Memory B cell (primary cell): ENCODE measurements around the gene IGFN1.
A peak's percentile ranks its signal among the peaks of the same experiment; 100 is the strongest.

ENCODE experiments used
- ATAC-seq: fragments of 150-1000 bp; cut with Tn5 transposase; 2 replicates; pipeline ENCODE4 v1.10.0; 2021; ENCODE audit warnings: low read depth, mild to moderate bottlenecking, moderate library complexity
- DNase-seq, 2 donors: peaks; one replicate each; pipeline ENCODE4 v3.0.0; 2022; ENCODE audit warnings: low spot score in 2 of 2
- H3K27ac Mint-ChIP-seq: one replicate; pipeline ENCODE4 v1.8.0; 2022; ENCODE audit warnings: mild to moderate bottlenecking, moderate library complexity, mixed read lengths
- H3K27me3 Mint-ChIP-seq: one replicate; pipeline ENCODE4 v1.8.0; 2022; ENCODE audit warnings: mixed read lengths
- H3K36me3 Mint-ChIP-seq: one replicate; pipeline ENCODE4 v1.8.0; 2022; ENCODE audit warnings: mild to moderate bottlenecking, mixed read lengths
- H3K4me1 Mint-ChIP-seq: one replicate; pipeline ENCODE4 v1.8.0; 2022; ENCODE audit warnings: mixed read lengths
- H3K4me3 Mint-ChIP-seq: one replicate; pipeline ENCODE4 v1.8.0; 2022; ENCODE audit warnings: mild to moderate bottlenecking, moderate library complexity, mixed read lengths
- H3K9me3 Mint-ChIP-seq: one replicate; pipeline ENCODE4 v1.8.0; 2022; ENCODE audit warnings: mixed read lengths

IGFN1 gene

GRCh38 chr1:201212056-201212455, 21.4 kb downstream of the IGFN1 start:
- ATAC-seq (no peak), DNase-seq (no peak)
- Mint-ChIP-seq H3K36me3 (no peaks in the 10 kb centered on the region), H3K4me1 (no peaks in the 10 kb centered on the region), H3K9me3 (no peaks in the 10 kb centered on the region), H3K27me3 (peaks cover 34% of the 10 kb centered on the region), H3K4me3 (no peak overlapping the region), H3K27ac (no peak overlapping the region)

GRCh38 chr1:201212461-201213055, 21.9 kb downstream of the IGFN1 start:
- Mint-ChIP-seq H3K4me3 (no peak overlapping the region), H3K36me3 (no peaks in the 10 kb centered on the region), H3K27ac (no peak overlapping the region), H3K27me3 (peaks cover 31% of the 10 kb centered on the region), H3K4me1 (no peaks in the 10 kb centered on the region), H3K9me3 (no peaks in the 10 kb centered on the region)
- DNase-seq = no peak
- ATAC-seq = no peak

- no peaks in the 10 kb centered on the region for H3K36me3 Mint-ChIP-seq
- no peaks in the 10 kb centered on the region for H3K9me3 Mint-ChIP-seq
- peaks cover 29% of the 10 kb centered on the region for H3K27me3 Mint-ChIP-seq
- H3K4me1 Mint-ChIP-seq = no peaks in the 10 kb centered on the region
- DNase-seq (no peak), ATAC-seq (no peak)
- H3K27ac Mint-ChIP-seq = no peak overlapping the region
- H3K4me3 Mint-ChIP-seq = no peak overlapping the region
Measured at GRCh38 chr1:201213106-201213770, 22.6 kb downstream of the IGFN1 start.

GRCh38 chr1:201213926-201214325, 23.3 kb downstream of the IGFN1 start:
- Mint-ChIP-seq H3K4me3 (no peak overlapping the region), H3K9me3 (no peaks in the 10 kb centered on the region), H3K27me3 (peaks cover 22% of the 10 kb centered on the region), H3K4me1 (no peaks in the 10 kb centered on the region), H3K36me3 (no peaks in the 10 kb centered on the region), H3K27ac (no peak overlapping the region)
- no peak for DNase-seq
- no peak for ATAC-seq

GRCh38 chr1:201214461-201214860, 23.8 kb downstream of the IGFN1 start:
- Mint-ChIP-seq H3K27ac (no peak overlapping the region), H3K27me3 (peaks cover 18% of the 10 kb centered on the region), H3K4me1 (no peaks in the 10 kb centered on the region), H3K4me3 (no peak overlapping the region), H3K9me3 (no peaks in the 10 kb centered on the region), H3K36me3 (no peaks in the 10 kb centered on the region)
- DNase-seq (no peak), ATAC-seq (no peak)

GRCh38 chr1:201214886-201215285, 24.3 kb downstream of the IGFN1 start:
- no peaks in the 10 kb centered on the region for H3K9me3 Mint-ChIP-seq
- H3K27me3 Mint-ChIP-seq = peaks cover 14% of the 10 kb centered on the region
- no peak for DNase-seq
- H3K27ac Mint-ChIP-seq = no peak overlapping the region
- H3K36me3 Mint-ChIP-seq = no peaks in the 10 kb centered on the region
- H3K4me1 Mint-ChIP-seq = no peaks in the 10 kb centered on the region
- H3K4me3 Mint-ChIP-seq = no peak overlapping the region
- no peak for ATAC-seq

- H3K9me3 Mint-ChIP-seq = no peaks in the 10 kb centered on the region
- peaks cover 11% of the 10 kb centered on the region for H3K27me3 Mint-ChIP-seq
- DNase-seq = peak in 1 of 2 donors; percentile 6
- no peaks in the 10 kb centered on the region for H3K4me1 Mint-ChIP-seq
- ATAC-seq = no peak
- H3K27ac Mint-ChIP-seq = no peak overlapping the region
- H3K36me3 Mint-ChIP-seq = no peaks in the 10 kb centered on the region
- no peak overlapping the region for H3K4me3 Mint-ChIP-seq
Measured at GRCh38 chr1:201215531-201216357, 25.1 kb downstream of the IGFN1 start.

GRCh38 chr1:201216395-201217085, 25.9 kb downstream of the IGFN1 start:
- H3K9me3 Mint-ChIP-seq = no peaks in the 10 kb centered on the region
- peaks cover 3% of the 10 kb centered on the region for H3K27me3 Mint-ChIP-seq
- H3K36me3 Mint-ChIP-seq = no peaks in the 10 kb centered on the region
- no peaks in the 10 kb centered on the region for H3K4me1 Mint-ChIP-seq
- DNase-seq (peak in 1 of 2 donors; percentile 7), ATAC-seq (no peak)
- H3K27ac Mint-ChIP-seq = no peak overlapping the region
- no peak overlapping the region for H3K4me3 Mint-ChIP-seq

- peak in 1 of 2 donors; percentile 3 for DNase-seq
- Mint-ChIP-seq H3K4me1 (no peaks in the 10 kb centered on the region), H3K27ac (no peak overlapping the region), H3K27me3 (no peaks in the 10 kb centered on the region), H3K4me3 (no peak overlapping the region), H3K9me3 (no peaks in the 10 kb centered on the region), H3K36me3 (no peaks in the 10 kb centered on the region)
- no peak for ATAC-seq
Measured at GRCh38 chr1:201217146-201217545, 26.5 kb downstream of the IGFN1 start.

- ATAC-seq = no peak
- DNase-seq = no peak
- H3K9me3 Mint-ChIP-seq = no peaks in the 10 kb centered on the region
- no peaks in the 10 kb centered on the region for H3K27me3 Mint-ChIP-seq
- no peak overlapping the region for H3K27ac Mint-ChIP-seq
- no peaks in the 10 kb centered on the region for H3K4me1 Mint-ChIP-seq
- H3K4me3 Mint-ChIP-seq = no peak overlapping the region
- no peaks in the 10 kb centered on the region for H3K36me3 Mint-ChIP-seq
Measured at GRCh38 chr1:201217851-201218250, 27.2 kb downstream of the IGFN1 start.

- Mint-ChIP-seq H3K4me1 (no peaks in the 10 kb centered on the region), H3K36me3 (no peaks in the 10 kb centered on the region), H3K27me3 (no peaks in the 10 kb centered on the region), H3K27ac (no peak overlapping the region), H3K9me3 (no peaks in the 10 kb centered on the region), H3K4me3 (no peak overlapping the region)
- ATAC-seq (no peak), DNase-seq (no peak)
Measured at GRCh38 chr1:201218409-201218808, 27.8 kb downstream of the IGFN1 start.

- DNase-seq (no peak), ATAC-seq (no peak)
- H3K9me3 Mint-ChIP-seq = no peaks in the 10 kb centered on the region
- H3K27me3 Mint-ChIP-seq = no peaks in the 10 kb centered on the region
- no peaks in the 10 kb centered on the region for H3K36me3 Mint-ChIP-seq
- H3K4me1 Mint-ChIP-seq = no peaks in the 10 kb centered on the region
- no peak overlapping the region for H3K4me3 Mint-ChIP-seq
- no peak overlapping the region for H3K27ac Mint-ChIP-seq
Measured at GRCh38 chr1:201219481-201220387, 29.1 kb downstream of the IGFN1 start.

- H3K27me3 Mint-ChIP-seq = no peaks in the 10 kb centered on the region
- DNase-seq (no peak), ATAC-seq (no peak)
- H3K36me3 Mint-ChIP-seq = no peaks in the 10 kb centered on the region
- H3K9me3 Mint-ChIP-seq = no peaks in the 10 kb centered on the region
- no peaks in the 10 kb centered on the region for H3K4me1 Mint-ChIP-seq
- H3K27ac Mint-ChIP-seq = no peak overlapping the region
- no peak overlapping the region for H3K4me3 Mint-ChIP-seq
Measured at GRCh38 chr1:201220388-201220715, 29.7 kb downstream of the IGFN1 start.
